NCI-H345 (cell line): ENCODE data around the gene FKBP7.
"Not testable (repeated sequence)": the region's sequence is repeated elsewhere in the genome, so short reads cannot be mapped to it uniquely, and the experiment has no call there.

Source experiments
- DNase-seq: peaks from one replicate; lab custom pipeline; 2025; lab: John Stamatoyannopoulos, UW

FKBP7 gene, protein sequence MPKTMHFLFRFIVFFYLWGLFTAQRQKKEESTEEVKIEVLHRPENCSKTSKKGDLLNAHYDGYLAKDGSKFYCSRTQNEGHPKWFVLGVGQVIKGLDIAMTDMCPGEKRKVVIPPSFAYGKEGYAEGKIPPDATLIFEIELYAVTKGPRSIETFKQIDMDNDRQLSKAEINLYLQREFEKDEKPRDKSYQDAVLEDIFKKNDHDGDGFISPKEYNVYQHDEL

DNA sequence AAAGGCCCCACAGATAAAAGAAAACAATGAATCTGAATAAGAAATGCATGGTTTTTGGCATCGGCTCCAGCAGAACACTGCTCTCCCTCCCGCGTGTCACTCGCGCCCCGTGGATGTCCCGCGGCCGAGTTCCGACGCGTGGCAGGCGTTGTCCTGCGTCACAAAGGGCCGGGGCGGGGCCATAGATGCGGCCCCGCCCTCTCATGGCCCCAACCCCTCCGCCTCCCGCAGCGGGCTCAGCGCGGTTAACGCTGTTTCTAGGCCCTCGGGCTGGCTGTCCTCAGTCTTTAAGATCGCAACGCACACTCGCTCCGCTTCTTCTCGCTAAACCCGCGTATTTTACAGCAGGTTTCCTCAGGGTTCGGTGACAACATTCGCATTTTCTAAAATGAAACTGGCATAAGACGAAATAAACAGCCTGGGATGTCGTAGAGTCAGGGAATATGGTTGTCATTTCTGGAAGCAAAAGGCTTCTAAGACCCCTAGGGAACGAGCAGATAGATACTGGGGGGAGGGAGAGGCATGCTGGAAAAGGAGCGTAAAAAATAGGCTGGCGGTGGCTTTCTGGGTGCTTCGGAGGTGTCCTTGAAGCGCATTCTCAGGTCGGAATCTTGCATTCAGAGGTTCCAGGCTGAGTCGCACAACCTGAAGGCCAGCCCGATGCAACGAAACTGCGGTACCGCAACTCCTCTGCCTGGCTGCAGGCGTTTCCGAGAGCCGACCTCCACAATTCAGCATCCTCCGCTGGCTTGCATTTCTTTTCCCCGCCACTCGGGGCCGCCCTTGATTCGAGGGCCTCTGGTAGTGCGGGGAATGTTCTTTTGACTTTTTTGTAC is at the start of gene FKBP7:
FKBP7 (minus strand) TSS at position 162 of the 836 bp plus-strand sequence; CDS start at position 61, 101 bp downstream.
- peak; percentile 88 for DNase-seq

DNA sequence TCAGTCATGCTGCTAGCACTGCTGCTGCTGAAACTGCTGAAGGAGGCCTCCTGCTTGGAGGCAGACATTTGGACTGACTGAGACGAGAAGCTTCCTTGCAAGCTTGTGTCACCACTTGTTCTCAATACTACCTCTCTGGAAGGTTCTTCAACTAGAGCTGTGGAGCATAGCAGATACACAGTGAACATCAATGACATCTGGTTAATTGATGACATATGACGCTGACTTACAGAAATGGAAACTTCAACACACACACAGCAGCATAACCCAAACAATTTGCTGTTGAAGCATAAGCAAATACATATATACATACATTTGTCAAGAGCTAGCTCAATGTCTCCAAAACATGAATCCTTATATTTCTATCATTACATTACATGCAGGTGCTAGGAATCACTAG is 49.2 kb upstream of the FKBP7 start:
- DNase-seq = no peak

DNA sequence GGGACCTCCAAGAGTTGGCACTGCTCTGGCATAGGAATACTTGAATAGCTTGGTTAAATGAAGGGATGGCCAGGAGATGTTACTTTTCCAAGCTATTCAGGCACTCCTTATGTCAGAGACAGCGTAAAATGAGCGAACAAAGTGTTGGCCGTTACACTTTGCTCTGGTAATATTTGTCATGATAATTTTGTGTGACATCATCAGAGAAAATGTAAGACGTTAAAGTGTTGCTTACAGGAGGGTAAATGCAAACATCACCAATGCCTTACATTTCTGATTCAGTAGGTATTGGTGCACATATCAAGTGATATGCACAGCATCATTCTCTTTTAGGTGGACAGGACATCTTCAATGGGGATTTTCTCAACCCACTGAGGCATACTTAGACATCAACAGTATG is 47.9 kb upstream of the FKBP7 start:
- no peak for DNase-seq

DNA sequence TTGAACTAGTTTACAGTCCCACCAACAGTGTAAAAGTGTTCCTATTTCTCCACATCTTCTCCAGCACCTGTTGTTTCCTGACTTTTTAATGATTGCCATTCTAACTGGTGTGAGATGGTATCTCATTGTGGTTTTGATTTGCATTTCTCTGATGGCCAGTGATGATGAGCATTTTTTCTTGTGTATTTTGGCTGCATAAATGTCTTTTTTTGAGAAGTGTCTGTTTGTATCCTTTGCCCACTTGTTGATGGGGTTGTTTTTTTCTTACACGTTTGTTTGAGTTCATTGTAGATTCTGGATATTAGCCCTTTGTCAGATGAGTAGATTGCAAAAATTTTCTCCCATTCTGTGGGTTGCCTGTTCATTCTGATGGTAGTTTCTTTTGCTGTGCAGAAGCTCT is 47.1 kb upstream of the FKBP7 start:
- not testable (repeated sequence) for DNase-seq

DNA sequence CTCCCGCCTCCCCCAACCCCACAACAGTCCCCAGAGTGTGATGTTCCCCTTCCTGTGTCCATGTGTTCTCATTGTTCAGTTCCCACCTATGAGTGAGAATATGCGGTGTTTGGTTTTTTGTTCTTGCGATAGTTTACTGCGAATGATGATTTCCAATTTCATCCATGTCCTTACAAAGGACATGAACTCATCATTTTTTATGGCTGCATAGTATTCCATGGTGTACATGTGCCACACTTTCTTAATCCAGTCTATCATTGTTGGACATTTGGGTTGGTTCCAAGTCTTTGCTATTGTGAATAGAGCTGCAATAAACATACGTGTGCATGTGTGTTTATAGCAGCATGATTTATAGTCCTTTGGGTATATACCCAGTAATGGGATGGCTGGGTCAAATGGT is 46.6 kb upstream of the FKBP7 start:
- not testable (repeated sequence) for DNase-seq

DNA sequence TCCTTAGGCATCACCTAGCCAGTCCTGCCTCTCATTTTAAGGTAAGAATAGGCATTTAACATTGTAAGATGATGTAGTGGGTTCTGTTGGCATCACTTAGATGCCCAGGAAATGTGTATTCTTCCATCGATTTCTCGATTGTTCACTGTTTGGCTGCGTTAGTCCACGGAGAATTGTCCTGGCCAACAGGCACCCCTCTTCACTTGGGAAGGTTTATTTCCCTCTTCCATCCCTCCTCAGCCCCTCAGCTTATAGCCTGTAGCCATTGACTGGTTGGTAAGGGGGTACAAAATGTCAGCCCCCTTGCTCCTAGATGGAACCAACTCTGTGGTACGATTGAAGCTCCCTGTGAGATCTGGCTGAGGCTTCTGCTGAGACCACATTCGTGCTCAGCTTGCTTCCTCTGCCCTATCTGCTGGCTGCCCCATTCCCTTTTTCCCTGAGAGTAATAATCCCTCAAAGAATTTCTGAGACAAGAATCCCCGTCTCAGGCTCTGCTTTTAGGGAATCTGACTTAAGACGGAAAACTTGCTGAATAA is 45.3 kb upstream of the FKBP7 start:
- no peak for DNase-seq

DNA sequence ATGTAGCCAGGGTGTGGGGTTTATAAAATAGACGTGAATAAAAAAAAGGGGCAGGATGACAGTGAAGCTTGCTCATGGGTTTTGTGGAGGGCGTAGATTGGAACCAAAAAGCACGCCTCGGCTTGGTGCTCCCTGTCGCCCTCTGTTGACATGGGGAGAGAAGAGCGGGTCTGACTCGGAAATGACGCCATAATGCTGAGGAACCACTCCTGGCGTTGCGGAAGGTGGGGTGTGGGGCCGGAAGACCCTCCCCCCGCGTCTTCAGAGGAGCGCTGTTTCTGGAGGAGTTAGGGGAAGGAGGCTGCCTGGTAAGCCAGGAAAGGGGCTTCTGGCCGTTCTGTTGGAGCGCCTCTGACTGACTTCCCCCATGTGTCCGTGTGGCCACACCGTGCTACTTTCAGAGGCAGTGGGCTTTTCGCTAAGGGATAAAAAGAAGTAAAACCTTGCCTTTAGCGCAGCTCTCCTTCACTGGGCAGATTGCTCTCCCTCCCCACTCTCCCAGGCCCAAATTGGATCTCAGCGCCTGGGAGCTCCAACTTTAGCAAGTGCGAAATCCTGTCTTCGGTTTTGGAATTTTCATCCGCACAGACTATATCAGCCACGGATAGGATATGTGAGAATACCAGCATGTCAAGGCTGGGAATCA is 44.7 kb upstream of the FKBP7 start:
- peak; percentile 55 for DNase-seq

DNA sequence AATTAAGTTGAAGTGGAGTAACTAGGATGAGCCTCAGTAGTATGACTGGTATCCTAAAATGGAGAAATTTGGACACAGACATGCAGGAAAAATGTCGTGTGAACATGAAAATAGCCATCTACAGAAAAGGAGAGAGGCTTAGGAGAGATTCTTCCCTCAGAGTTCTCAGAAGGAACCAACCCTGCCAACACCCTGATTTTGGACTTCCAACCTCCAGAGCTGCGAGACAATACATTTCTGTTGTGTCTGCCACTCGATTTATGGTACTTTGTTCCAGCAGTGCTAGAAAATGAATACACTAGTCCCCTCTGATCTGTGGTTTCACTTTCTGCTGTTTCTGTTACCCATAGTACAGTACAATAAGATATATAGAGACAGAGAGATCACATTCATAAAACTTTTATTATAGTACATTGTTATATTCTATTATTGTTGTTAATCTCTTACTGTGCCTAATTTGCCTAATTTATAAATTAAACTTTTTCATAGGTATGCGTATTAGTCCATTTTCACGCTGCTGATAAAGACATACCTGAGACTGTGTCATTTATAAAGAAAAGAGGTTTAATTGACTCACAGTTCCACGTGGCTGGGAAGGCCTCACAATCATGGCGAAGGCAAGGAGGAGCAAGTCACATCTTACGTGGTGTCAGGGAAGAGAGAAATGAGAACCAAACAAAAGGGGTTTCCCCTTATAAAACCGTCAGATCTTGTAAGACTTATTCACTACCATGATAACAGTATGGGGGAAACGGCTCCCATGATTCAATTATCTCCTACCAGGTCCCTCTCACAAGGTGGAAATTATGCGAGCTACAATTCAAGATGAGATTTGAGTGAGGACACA is 43.1 kb upstream of the FKBP7 start:
- DNase-seq = no peak

DNA sequence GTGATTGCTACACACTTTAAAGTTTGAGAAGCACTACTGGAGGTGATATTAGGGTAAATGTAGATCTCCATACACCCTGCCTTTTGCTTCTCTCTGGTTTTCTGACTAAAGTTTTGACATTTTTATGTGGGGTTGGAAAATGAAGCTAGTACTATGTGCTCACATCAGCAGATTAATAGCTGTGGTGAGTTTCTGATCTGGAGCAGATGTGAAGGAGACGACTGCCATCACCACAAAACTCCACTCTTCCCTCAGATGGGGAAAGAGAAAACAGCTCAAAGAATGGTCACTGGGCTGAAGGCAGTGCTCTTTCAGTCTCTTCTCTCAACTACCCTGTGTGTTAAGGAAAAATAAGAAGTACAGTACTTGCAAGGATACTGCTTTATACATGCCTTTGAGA is 39.1 kb upstream of the FKBP7 start:
- DNase-seq = no peak

DNA sequence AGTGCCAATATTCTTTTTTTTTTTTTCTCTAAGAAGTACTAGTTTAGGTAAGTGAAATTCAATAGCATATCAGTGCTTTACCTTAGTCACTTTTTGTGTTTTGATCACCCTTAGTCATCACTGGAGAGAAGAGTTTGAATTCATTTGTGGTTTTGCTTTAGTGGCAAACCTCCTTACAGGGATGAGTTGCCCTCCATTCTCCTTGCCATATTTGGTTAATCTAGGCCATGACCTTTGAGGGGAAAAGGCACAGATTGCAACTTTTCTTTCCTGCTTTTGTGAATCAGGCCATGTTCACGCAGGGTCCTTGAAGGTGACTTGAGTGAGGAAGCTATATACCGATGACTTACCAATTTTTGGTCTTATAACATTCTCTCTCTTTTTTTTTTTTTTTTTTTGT is 36.3 kb upstream of the FKBP7 start:
- DNase-seq = no peak

DNA sequence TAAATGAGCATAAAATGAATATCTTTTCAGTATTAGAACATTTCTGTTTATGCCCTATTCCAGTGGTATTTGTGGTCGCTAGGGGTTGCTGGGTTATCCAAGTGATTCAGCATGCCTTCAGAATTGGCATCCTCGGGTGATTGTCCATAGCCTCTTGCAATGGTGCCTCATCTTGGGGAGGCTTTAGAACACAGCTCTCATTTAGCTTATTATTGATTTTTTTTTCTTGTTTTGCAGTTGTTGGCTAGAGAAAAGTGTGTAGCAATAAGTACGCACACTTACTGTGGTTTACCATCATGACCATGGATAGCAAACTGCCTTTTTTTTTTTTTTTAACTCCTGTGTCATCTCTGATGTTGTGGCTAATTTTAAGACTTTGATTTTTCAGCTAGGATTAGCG is 35.5 kb upstream of the FKBP7 start:
- DNase-seq = no peak

DNA sequence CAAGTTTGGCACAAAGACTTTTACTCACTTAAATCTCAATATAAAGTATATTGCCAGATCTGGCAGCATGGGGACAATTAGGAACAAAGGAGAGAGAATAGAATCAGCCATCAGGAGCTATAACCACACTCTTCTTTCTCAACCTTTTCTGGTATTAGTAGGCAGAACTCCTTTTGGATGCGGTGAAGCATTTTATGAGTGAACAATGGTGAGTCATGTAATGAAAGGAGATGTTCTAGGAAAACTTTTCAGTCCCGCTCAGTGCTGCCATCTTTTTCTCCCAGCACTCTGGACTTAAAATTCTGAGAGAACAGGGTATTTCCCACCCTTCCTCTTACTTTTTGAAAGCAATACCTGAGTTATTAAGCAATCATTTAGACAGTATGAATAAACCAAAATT is 34.1 kb upstream of the FKBP7 start:
- DNase-seq = no peak

DNA sequence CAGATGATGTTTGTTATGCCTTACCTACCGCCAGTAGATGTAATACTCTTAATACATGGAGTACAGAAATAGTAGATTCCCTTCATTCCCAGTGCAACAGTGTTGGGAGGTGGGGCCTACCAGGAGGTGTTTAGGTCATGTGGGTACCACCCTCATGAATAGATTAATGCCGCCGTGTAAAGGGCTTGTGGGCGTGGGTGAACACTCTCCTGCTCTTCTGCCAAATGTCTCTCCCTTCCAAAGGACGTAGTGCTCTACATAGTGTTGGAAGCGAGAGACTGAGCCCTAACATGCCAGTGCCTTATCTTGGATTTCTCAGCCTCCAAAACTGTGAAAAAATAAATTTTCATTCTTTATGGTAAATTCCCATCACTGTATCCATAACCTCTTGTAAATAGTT is 32.0 kb upstream of the FKBP7 start:
- DNase-seq = no peak

DNA sequence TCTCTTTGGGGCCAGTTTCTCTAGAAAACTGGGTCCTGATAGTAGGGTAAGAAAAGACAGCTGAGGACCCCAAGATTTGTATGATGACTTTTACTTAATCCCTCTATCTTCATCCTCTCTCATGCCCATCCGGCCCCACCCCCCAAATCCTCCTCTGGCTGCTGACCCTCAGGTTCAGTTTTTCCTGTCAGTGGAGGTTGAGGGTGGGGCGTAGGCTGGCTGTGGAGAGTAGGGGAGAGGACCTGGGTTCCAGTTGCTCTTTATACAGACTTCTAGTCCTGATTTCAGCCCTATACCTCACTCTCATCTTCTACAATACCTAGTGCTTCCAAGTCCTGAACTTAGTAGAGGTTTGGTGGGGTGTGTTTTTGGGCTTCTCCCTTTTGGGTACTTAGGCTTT is 30.2 kb upstream of the FKBP7 start:
- DNase-seq = no peak

DNA sequence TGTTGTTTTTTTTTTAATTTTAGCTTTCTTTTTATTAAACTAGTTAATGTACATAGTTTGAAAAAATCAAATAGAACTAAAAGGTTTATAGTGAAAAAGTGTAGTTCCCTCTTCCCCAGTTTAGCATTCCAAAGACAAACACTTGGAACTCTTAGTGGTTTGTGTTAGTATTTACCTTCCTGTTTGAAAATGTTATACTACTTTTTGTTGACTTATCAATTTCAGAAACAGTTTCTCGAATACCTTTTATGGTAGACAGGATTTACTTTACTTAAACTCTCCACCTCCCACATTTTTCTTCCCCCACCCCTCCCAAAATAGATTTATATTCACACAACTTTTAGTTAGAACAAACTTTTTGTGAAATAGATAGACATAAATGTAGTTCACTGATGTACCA is 28.5 kb upstream of the FKBP7 start:
- DNase-seq = no peak

DNA sequence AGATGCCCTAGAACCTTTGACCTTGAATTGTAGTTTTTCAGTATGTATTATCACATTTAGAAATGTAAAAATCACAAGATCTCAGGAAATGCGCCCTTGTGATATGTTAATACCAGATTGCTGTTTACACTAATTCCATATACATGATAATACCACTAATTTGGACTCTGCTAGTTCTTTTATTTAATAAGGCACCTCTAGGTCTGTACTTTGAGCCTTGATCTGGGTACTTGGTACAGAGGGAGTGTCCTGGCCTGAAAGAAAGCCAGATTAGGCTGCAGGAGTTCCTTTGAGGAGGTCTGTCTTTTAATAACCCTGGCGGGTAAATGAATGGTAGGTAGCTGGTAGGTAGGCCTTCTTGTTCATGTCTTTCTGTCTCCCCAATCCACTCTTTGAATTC is 28.1 kb upstream of the FKBP7 start:
- DNase-seq = no peak

DNA sequence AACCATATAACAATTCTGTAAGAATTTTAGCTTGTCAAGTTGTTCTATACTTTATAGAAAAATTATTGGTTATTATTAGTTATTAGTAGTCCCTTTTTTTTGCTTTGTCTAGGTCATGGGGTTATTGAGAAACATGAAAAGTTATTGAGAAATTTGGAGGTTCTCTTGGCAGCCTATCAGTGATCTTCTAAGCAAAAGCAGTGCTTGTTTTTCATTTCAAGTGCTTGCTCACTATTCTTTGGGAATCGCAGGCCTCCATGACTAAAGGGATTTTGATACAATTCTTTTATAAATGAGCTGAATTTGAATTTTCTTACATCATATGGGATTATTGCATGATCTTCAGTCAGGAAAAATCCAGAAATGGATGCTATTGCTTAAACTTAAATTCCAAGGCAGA is 27.7 kb upstream of the FKBP7 start:
- DNase-seq = no peak

DNA sequence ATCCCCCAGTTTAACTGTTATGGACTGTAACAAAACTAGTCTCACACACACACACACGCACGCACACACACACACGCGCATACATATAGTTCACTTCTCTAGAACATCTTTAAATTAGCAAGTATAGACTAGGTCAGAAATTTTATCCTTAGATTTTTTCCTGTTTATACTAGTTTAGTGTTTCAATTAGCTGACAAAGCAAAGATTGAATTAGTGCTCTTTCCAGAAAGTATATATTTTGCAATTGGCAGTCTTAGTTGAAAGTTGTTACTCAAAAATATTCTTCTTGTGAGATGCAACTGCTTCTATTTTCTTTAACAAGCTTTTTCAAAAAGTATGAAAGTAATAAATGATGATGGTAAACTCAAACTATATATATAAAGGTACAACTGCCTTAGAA is 24.4 kb upstream of the FKBP7 start:
- DNase-seq = no peak

DNA sequence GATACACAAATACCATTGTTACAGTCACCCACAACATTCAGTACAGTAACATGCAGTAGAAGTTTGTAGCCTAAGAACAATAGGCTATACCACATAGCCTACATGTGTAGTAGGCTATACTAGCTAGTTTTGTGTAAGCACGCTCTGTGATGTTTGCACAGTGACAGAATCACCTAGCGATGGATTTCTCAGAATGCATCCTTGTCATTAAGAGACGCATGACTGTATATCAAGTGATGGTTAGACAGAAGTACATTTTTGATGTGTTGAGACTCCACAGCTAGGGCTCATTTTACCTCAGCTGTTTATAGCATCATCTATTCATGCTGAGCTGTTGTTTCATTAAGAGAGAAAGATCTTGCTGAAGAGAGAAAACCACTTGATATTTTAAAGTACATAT is 21.2 kb upstream of the FKBP7 start:
- DNase-seq = no peak

DNA sequence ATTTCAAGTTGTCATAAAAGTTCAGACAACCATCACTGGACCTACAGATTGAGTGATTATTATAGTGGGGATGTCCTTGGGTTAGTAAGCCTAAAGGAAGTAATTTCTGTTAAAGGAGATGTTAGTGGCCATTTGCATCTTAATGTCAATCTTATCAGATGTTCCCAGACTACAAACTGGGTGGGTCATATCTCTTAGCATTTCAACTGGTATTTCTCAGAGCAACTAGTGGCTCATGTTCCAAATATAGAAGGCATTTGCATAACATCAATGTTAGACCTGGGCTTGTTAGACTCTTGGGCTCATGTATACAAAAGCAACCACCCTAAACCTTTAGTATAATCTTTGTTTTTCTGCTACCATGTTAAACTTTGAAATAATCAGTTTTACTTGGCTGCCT is 19.7 kb upstream of the FKBP7 start:
- DNase-seq = no peak

DNA sequence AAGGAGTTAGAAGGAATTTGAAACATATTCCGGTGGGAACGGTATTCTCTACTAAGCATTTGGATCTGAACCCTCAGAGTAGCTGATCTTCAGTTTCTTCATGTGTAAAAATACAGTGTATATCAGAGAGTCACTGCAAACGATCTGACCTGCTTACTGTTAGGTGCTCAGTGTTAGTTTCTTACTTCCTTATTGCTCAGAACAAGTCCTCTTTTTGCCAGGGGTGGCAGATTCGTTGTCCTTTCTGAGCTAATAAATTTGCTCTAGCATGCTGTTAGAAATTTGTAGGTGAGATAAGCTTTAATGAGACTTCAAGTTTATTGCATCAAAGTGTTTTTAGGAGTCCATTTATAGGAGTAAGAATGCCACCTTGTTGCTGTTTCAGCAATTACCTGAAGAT is 17.6 kb upstream of the FKBP7 start:
- no peak for DNase-seq

DNA sequence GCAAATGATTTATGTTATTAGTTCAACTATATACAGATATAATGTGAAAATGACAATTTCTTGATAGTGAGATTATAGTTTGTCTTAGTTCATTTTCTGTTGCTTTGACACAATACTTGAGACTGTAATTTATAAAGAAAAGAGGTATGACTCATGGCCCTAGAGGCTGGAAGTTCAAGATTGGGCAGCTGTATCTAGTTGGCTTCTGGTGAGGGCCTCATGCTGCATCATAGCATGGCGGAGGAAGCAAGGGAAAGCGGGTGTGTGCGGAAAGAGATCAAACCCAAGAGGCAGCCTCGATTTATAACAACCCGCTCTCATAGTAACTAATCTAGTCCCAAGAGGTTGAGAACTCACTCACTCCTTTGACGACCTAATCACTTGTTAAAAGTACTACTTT is 13.2 kb upstream of the FKBP7 start:
- DNase-seq = no peak
